Measurements from ENCODE around the gene MTMR12.

- TF ChIP-seq, protein P1, sequence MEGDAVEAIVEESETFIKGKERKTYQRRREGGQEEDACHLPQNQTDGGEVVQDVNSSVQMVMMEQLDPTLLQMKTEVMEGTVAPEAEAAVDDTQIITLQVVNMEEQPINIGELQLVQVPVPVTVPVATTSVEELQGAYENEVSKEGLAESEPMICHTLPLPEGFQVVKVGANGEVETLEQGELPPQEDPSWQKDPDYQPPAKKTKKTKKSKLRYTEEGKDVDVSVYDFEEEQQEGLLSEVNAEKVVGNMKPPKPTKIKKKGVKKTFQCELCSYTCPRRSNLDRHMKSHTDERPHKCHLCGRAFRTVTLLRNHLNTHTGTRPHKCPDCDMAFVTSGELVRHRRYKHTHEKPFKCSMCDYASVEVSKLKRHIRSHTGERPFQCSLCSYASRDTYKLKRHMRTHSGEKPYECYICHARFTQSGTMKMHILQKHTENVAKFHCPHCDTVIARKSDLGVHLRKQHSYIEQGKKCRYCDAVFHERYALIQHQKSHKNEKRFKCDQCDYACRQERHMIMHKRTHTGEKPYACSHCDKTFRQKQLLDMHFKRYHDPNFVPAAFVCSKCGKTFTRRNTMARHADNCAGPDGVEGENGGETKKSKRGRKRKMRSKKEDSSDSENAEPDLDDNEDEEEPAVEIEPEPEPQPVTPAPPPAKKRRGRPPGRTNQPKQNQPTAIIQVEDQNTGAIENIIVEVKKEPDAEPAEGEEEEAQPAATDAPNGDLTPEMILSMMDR (conservative IDR thresholded peaks at IDR 0.05; ENCODE audit: low read depth, low read length), result no peak
- TF ChIP-seq EZH2phosphoT487 (IDR thresholded peaks at IDR 0.05; ENCODE audit: borderline replicate concordance, low read length) (no peak), EZH2 (IDR thresholded peaks at IDR 0.05; ENCODE audit: low read length, unreplicated experiment) (no peak)
Observed at GRCh38 chr5:32297181-32298058, 15.3 kb downstream of the MTMR12 start.

Data from PC-3 (cell line).